Parietal lobe (tissue), 1 donor: ENCODE data around the gene GNAQ. TPM values are rescaled to one million over a fixed set of nuclear protein-coding genes. Genes with fewer than 3 reads are reported as not detected.

ENCODE experiments used
- total RNA-seq: library from RNA; depleted of rRNA; stranded (reverse); fragments of >200 nt; gene quantifications from one replicate; pipeline ENCODE4 v1.2.3, GENCODE V29; 2014

Gene GNAQ
- total RNA-seq = 162 TPM

GRCh38 chr9:78031444-78031892 is at the start of gene GNAQ:
TSS of gene GNAQ (minus strand) at chr9:78031811. CDS start at chr9:78031235, 576 bp downstream.

Other genes starting within 250 kb of the GNAQ start
- 82.6 TPM for gene CEP78, start 204.3 kb upstream of the GNAQ start, total RNA-seq